HL-60/S4 treated with retinoic acid at 250 ng/mL for 4 days and 3 days (cell line): ENCODE results near the gene ASTE1.

Experiments
- in situ Hi-C: fragments of 300-500 bp; cut with MboI; formaldehyde crosslinking; loops from 2 replicates; pipeline ENCODE4 v1.7.0; 2022; ENCODE audit warnings: low sequenced_read_pairs

Gene ASTE1

GRCh38 chr3:130963878-130964277 lies 62.7 kb downstream of the ASTE1 start:
- in situ Hi-C loops: no loop called here
